ENCODE results near the gene PCBP3. TPM values are rescaled to one million over a fixed set of nuclear protein-coding genes. Genes with fewer than 3 reads are reported as not detected.

The PCBP3 gene
- total RNA-seq, 2 experiments from 2014 or later, result 5.3 to 6.6 TPM

GRCh38 chr21:45869121-45870007, 225.8 kb downstream of the PCBP3 start:
- Mint-ChIP-seq H3K4me3 (no peak overlapping the region), H3K36me3 (no peaks in the 10 kb centered on the region), H3K9me3 (no peaks in the 10 kb centered on the region), H3K27ac (no peak overlapping the region), H3K27me3 (no peaks in the 10 kb centered on the region), H3K4me1 (ENCODE audit: low read depth) (no peaks in the 10 kb centered on the region)
- DNase-seq, result no peak
- intact Hi-C loops (cut with micrococcal nuclease), result no loop called here
- ChIA-PET POLR2A (no interaction called here), CTCF (interaction anchor here (1.2 kb wide), 1 partner anchor 11 kb away, joined by 7 read pairs; no protein-coding TSS in a partner anchor)

DNA sequence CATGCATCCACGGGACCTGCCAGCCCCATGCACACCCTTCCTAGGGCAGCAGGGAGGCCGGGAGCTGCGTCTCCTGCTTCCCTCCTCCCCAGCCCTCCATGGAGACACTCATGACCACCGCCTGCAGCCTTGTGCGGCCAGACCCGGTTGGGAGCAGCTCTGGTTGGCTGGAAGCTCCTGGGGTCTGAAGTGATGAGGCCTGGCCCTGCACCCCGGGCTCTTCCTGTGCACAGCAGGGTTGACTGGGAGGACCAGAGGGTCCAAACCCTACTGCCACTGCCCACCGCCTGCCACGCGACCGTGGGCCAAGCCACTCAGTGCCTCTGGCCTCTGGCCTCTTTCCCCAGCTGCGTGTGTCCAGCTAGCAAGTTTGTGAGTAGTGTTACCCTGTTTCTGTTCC, 226.9 kb downstream of the PCBP3 start:
- H3K27ac Mint-ChIP-seq, result no peak overlapping the region
- no peaks in the 10 kb centered on the region for H3K9me3 Mint-ChIP-seq
- DNase-seq, result no peak
- intact Hi-C loops (cut with micrococcal nuclease), result no loop called here
- H3K27me3 Mint-ChIP-seq, result peaks cover 2% of the 10 kb centered on the region
- no peak overlapping the region for H3K4me3 Mint-ChIP-seq
- H3K36me3 Mint-ChIP-seq, result no peaks in the 10 kb centered on the region
- ChIA-PET CTCF (interaction anchor here (1.2 kb wide), 1 partner anchor 10 kb away, joined by 7 read pairs; no protein-coding TSS in a partner anchor), POLR2A (no interaction called here)
- H3K4me1 Mint-ChIP-seq (ENCODE audit: low read depth), result no peaks in the 10 kb centered on the region

DNA sequence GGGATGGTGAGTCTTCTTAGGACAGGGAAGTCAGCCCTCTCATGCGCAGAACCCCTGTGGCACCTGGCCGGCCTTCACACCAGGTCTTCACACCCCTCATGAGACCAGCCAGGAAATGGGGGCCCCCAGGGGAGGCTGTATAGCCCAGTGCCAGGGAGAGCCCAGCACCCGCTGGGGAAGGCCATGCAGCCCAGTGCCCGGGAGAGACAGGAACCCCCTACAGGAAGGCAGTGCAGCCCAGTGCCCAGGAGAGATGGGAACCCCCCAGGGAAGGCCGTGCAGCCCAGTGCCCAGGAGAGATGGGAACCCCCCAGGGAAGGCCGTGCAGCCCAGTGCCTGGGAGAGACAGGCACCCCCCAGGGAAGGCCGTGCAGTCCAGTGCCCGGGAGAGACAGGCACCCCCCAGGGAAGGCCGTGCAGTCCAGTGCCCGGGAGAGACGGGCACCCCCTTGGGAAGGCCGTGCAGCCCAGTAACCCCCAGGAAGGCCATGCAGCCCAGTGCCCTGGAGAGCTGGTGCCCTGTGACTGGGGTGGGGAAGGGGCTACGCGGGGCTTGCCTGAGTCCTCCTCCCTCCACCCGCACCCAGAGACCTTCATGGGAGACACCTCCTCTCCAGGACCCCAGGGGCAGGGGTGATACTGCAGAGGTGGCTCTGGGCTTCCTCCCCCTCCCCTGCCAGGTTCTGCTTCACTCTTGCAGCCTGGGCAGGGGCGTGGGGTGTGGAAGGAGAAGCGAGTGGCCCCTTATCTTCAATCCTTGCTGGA, 227.5 kb downstream of the PCBP3 start:
- Mint-ChIP-seq H3K4me1 (ENCODE audit: low read depth) (no peaks in the 10 kb centered on the region), H3K27me3 (peaks cover 2% of the 10 kb centered on the region), H3K9me3 (no peaks in the 10 kb centered on the region), H3K36me3 (no peaks in the 10 kb centered on the region), H3K4me3 (no peak overlapping the region), H3K27ac (no peak overlapping the region)
- DNase-seq, result no peak
- ChIA-PET CTCF (interaction anchor here (1.2 kb wide), 1 partner anchor 9 kb away, joined by 7 read pairs; no protein-coding TSS in a partner anchor), POLR2A (no interaction called here)
- intact Hi-C loops (cut with micrococcal nuclease), result no loop called here

GRCh38 chr21:45871616-45872236, 228.2 kb downstream of the PCBP3 start:
- ChIA-PET POLR2A (no interaction called here), CTCF (no interaction called here)
- intact Hi-C loops (cut with micrococcal nuclease), result no loop called here
- Mint-ChIP-seq H3K36me3 (no peaks in the 10 kb centered on the region), H3K4me3 (no peak overlapping the region), H3K9me3 (no peaks in the 10 kb centered on the region), H3K4me1 (ENCODE audit: low read depth) (no peaks in the 10 kb centered on the region), H3K27me3 (peaks cover 2% of the 10 kb centered on the region), H3K27ac (no peak overlapping the region)
- no peak for DNase-seq

GRCh38 chr21:45872471-45872870, 228.9 kb downstream of the PCBP3 start:
- DNase-seq, result no peak
- H3K9me3 Mint-ChIP-seq, result no peaks in the 10 kb centered on the region
- peaks cover 2% of the 10 kb centered on the region for H3K27me3 Mint-ChIP-seq
- no peaks in the 10 kb centered on the region for H3K4me1 Mint-ChIP-seq (ENCODE audit: low read depth)
- ChIA-PET CTCF (no interaction called here), POLR2A (no interaction called here)
- no peaks in the 10 kb centered on the region for H3K36me3 Mint-ChIP-seq
- intact Hi-C loops (cut with micrococcal nuclease), result no loop called here
- no peak overlapping the region for H3K27ac Mint-ChIP-seq
- no peak overlapping the region for H3K4me3 Mint-ChIP-seq

DNA sequence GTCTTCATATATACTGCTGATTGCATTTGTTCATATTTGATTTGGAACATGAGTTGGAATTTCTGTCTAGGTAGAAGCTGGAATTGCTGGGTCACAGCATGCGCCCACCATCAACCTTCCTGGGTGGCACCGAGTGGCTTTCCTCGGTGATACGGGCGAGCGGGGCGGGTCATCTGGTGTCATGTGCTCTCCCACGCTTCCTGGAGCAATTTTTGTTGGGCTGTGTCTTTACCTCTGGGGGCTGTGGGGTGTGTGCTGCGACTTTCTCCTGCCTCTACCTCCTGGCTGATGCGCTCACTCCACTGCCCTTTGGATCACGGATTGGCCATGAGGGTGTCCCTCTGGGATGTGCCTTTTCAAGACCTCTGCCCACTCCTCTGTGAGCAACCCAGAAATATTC, 229.4 kb downstream of the PCBP3 start:
- Mint-ChIP-seq H3K36me3 (no peaks in the 10 kb centered on the region), H3K27ac (no peak overlapping the region), H3K27me3 (peaks cover 2% of the 10 kb centered on the region), H3K9me3 (no peaks in the 10 kb centered on the region), H3K4me3 (no peak overlapping the region), H3K4me1 (ENCODE audit: low read depth) (no peaks in the 10 kb centered on the region)
- no peak for DNase-seq
- POLR2A ChIA-PET, result no interaction called here
- CTCF ChIA-PET, result no interaction called here
- intact Hi-C loops (cut with micrococcal nuclease), result no loop called here

GRCh38 chr21:45873418-45873817, 229.9 kb downstream of the PCBP3 start:
- CTCF ChIA-PET, result no interaction called here

GRCh38 chr21:45873866-45874265, 230.3 kb downstream of the PCBP3 start:
- Mint-ChIP-seq H3K27ac (no peak overlapping the region), H3K36me3 (no peaks in the 10 kb centered on the region), H3K4me1 (ENCODE audit: low read depth) (no peaks in the 10 kb centered on the region), H3K4me3 (no peak overlapping the region), H3K9me3 (no peaks in the 10 kb centered on the region), H3K27me3 (peaks cover 2% of the 10 kb centered on the region)
- no peak for DNase-seq
- ChIA-PET CTCF (no interaction called here), POLR2A (no interaction called here)
- intact Hi-C loops (cut with micrococcal nuclease), result no loop called here

More at GRCh38 chr21:45873418-45873817, 229.9 kb downstream of the PCBP3 start:
- H3K9me3 Mint-ChIP-seq, result no peaks in the 10 kb centered on the region
- intact Hi-C loops (cut with micrococcal nuclease), result no loop called here
- H3K4me1 Mint-ChIP-seq (ENCODE audit: low read depth), result no peaks in the 10 kb centered on the region
- no peak for DNase-seq
- H3K27ac Mint-ChIP-seq, result no peak overlapping the region
- no peak overlapping the region for H3K4me3 Mint-ChIP-seq
- H3K27me3 Mint-ChIP-seq, result peaks cover 2% of the 10 kb centered on the region
- H3K36me3 Mint-ChIP-seq, result no peaks in the 10 kb centered on the region
- POLR2A ChIA-PET, result no interaction called here

DNA sequence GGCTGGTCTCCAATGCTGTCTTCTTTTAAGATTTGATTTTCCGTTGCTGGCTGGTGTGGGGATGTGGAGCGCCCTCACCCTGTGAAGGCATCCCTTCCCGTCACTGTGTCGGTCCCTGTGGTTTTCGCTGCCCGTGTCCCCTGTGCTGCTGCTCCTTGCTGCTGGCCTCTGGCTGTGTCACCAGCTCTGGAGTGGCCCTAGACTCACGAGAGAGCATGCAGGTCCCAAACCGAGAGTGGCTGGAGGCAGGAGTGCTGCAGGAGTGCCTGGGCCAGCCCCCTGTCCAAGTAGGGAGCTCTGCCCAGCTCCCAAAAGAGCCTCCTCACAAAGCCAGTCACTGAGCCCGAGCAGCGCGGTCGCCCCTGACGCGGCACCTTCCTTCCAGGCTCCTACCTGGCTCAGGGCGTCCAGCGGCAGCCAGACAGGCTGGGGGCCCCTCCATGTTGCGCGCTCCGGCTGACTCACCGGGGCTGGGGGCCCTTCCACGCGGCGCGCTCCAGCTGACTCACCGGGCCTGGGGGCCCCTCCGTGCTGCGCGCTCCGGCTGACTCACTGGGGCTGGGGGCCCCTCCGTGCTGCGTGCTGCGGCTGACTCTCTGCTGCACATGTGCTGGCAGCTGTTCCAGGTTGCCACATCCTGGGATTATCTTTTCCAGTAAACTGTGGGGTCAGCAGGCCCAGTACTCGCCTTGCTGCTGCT, 231.3 kb downstream of the PCBP3 start:
- CTCF ChIA-PET, result no interaction called here
- peaks cover 2% of the 10 kb centered on the region for H3K27me3 Mint-ChIP-seq
- peaks cover 5% of the 10 kb centered on the region for H3K4me1 Mint-ChIP-seq (ENCODE audit: low read depth)
- intact Hi-C loops (cut with micrococcal nuclease), result no loop called here
- no peaks in the 10 kb centered on the region for H3K36me3 Mint-ChIP-seq
- POLR2A ChIA-PET, result no interaction called here
- H3K4me3 Mint-ChIP-seq, result no peak overlapping the region
- peak; percentile 31 for DNase-seq
- no peaks in the 10 kb centered on the region for H3K9me3 Mint-ChIP-seq
- no peak overlapping the region for H3K27ac Mint-ChIP-seq

DNA sequence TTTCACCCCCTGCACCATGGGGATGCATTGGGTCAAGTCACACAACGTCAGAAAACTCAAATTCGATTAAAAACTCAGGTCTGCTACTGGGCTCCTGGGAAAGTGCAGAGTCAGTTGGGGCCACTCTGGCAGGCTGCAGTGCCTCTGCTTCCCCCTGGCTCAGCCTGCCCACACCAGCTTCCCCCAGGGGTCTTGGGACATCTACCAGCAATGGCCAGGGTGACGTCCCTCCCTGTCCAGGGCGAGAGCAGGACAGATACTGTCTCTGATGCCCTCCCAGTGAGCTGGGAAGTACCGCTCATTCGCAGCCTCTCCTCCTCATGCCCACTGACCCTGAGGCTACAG, 231.9 kb downstream of the PCBP3 start:
- no peak overlapping the region for H3K27ac Mint-ChIP-seq
- POLR2A ChIA-PET, result interaction anchor here (0.6 kb wide), 1 partner anchor 604 kb away, joined by 4 read pairs; no protein-coding TSS in a partner anchor
- intact Hi-C loops (cut with micrococcal nuclease), result no loop called here

DNA sequence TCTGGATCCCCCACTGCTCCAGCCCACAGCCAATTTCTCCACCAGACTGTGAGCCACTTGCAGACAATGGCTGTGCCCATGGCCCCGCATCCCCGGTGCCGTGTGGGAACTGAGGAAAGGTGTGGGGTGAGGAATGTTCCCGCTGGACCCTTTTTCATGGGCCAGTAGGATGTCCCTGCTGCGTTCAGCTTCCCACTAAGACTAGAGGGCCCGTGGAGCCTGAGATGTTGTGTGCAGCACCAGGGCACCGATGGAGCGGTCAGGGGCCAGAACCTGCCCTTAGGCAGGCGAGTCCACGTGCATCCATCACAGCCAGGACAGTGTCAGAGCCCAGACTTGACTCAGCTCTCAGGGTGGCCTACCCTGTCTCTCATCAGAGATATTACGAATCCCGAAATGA, 232.4 kb downstream of the PCBP3 start:
- no peak overlapping the region for H3K4me3 Mint-ChIP-seq
- H3K27me3 Mint-ChIP-seq, result peaks cover 4% of the 10 kb centered on the region
- CTCF ChIA-PET, result no interaction called here
- POLR2A ChIA-PET, result interaction anchor here (0.6 kb wide), 1 partner anchor 605 kb away, joined by 4 read pairs; no protein-coding TSS in a partner anchor
- H3K36me3 Mint-ChIP-seq, result no peaks in the 10 kb centered on the region
- no peak for DNase-seq
- no peaks in the 10 kb centered on the region for H3K9me3 Mint-ChIP-seq
- H3K27ac Mint-ChIP-seq, result no peak overlapping the region
- intact Hi-C loops (cut with micrococcal nuclease), result no loop called here
- H3K4me1 Mint-ChIP-seq (ENCODE audit: low read depth), result peaks cover 15% of the 10 kb centered on the region

More for the DNA sequence above, 231.9 kb downstream of the PCBP3 start:
- Mint-ChIP-seq H3K36me3 (no peaks in the 10 kb centered on the region), H3K9me3 (no peaks in the 10 kb centered on the region), H3K4me3 (no peak overlapping the region), H3K27me3 (peaks cover 2% of the 10 kb centered on the region), H3K4me1 (ENCODE audit: low read depth) (peaks cover 10% of the 10 kb centered on the region)
- no peak for DNase-seq
- CTCF ChIA-PET, result no interaction called here
